ENCODE results near the gene CAMKMT. TPM values are rescaled to one million over a fixed set of nuclear protein-coding genes. Genes with fewer than 3 reads are reported as not detected.

CAMKMT gene
- total RNA-seq, 1 donor from 2014 or later = 5.8 TPM

GRCh38 chr2:44807201-44808025 lies 445.7 kb downstream of the CAMKMT start:
- Histone ChIP-seq H3K4me3 (ENCODE audit: low read depth, low read length) (no peak overlapping the region), H3K36me3 (ENCODE audit: control insufficient read depth, insufficient read depth, low read length) (no peaks in the 10 kb centered on the region), H3K27me3 (ENCODE audit: control insufficient read depth, insufficient read depth, low read length) (peaks cover 54% of the 10 kb centered on the region)
- no peak for TF ChIP-seq CTCF (IDR thresholded peaks at IDR 0.05; ENCODE audit: insufficient read depth, low read length, poor library complexity, severe bottlenecking)
- DNase-seq (ENCODE audit: low read depth) = no peak

- Histone ChIP-seq H3K36me3 (ENCODE audit: control insufficient read depth, insufficient read depth, low read length) (no peaks in the 10 kb centered on the region), H3K27me3 (ENCODE audit: control insufficient read depth, insufficient read depth, low read length) (peaks cover 34% of the 10 kb centered on the region)
These were observed 449.3 kb downstream of the CAMKMT start for GRCh38 chr2:44810892-44811530.

GRCh38 chr2:44813165-44813564 lies 451.4 kb downstream of the CAMKMT start:
- TF ChIP-seq CTCF (IDR thresholded peaks at IDR 0.05; ENCODE audit: insufficient read depth, low read length, poor library complexity, severe bottlenecking) = no peak
- H3K27me3 ChIP-seq (ENCODE audit: control insufficient read depth, insufficient read depth, low read length) = peaks cover 23% of the 10 kb centered on the region

More at GRCh38 chr2:44810892-44811530, 449.3 kb downstream of the CAMKMT start:
- H3K4me3 ChIP-seq (ENCODE audit: low read depth, low read length) = no peak overlapping the region
- DNase-seq (ENCODE audit: low read depth) = no peak
- TF ChIP-seq CTCF (IDR thresholded peaks at IDR 0.05; ENCODE audit: insufficient read depth, low read length, poor library complexity, severe bottlenecking) = no peak

DNA sequence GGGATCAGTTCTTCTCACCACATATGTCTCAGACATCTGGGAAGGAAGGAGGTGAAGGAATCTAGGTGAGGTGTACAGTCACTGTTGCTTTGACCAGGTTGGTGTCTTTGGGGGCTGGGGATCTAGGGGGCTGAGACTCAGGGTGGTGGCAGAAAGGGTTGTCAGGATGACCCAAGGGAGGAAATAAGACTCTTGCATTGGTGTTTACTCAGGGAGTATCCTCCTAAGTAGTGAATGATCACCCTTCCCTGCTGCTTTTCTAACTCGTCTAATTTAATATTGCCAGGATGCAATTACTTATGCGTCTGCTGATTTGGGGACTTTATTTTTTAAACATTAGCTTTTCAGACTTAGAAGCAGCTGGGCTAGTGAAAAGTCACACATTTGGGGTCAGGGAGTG lies 451.9 kb downstream of the CAMKMT start:
- DNase-seq (ENCODE audit: low read depth) = no peak
- Histone ChIP-seq H3K36me3 (ENCODE audit: control insufficient read depth, insufficient read depth, low read length) (no peaks in the 10 kb centered on the region), H3K4me3 (ENCODE audit: low read depth, low read length) (no peak overlapping the region), H3K27me3 (ENCODE audit: control insufficient read depth, insufficient read depth, low read length) (peaks cover 23% of the 10 kb centered on the region)
- no peak for TF ChIP-seq CTCF (IDR thresholded peaks at IDR 0.05; ENCODE audit: insufficient read depth, low read length, poor library complexity, severe bottlenecking)

More at GRCh38 chr2:44813165-44813564, 451.4 kb downstream of the CAMKMT start:
- Histone ChIP-seq H3K36me3 (ENCODE audit: control insufficient read depth, insufficient read depth, low read length) (no peaks in the 10 kb centered on the region), H3K4me3 (ENCODE audit: low read depth, low read length) (no peak overlapping the region)
- no peak for DNase-seq (ENCODE audit: low read depth)

DNA sequence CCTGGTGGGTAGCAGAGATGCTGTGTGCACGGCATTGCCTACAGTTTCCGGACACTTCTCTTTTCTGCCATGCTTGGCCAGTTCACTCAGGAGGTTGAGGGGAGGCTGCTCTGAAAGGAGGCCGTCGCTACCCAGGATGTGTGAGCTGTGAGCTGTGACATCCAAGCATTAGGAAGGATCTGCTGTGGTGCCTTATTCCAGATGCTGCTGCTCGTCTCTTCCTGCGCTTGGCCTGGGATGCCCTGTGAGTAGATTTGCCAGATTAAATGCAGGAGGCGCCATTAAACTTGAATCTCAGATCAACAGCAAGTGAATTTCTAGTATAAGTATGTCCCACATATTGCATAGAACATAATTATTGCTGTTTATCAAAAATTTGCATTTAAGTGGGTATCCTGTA lies 455.5 kb downstream of the CAMKMT start:
- DNase-seq (ENCODE audit: low read depth) = no peak
- Histone ChIP-seq H3K27me3 (ENCODE audit: control insufficient read depth, insufficient read depth, low read length) (peaks cover 16% of the 10 kb centered on the region), H3K36me3 (ENCODE audit: control insufficient read depth, insufficient read depth, low read length) (no peaks in the 10 kb centered on the region), H3K4me3 (ENCODE audit: low read depth, low read length) (no peak overlapping the region)
- no peak for TF ChIP-seq CTCF (IDR thresholded peaks at IDR 0.05; ENCODE audit: insufficient read depth, low read length, poor library complexity, severe bottlenecking)

Data from kidney epithelial cell (primary cell).